ENCODE measurements around the gene PAAF1. TPM values are rescaled to one million over a fixed set of nuclear protein-coding genes. Genes with fewer than 3 reads are reported as not detected.

PAAF1 gene
- total RNA-seq, 1 donor from 2014 or later: 27.5 TPM

DNA sequence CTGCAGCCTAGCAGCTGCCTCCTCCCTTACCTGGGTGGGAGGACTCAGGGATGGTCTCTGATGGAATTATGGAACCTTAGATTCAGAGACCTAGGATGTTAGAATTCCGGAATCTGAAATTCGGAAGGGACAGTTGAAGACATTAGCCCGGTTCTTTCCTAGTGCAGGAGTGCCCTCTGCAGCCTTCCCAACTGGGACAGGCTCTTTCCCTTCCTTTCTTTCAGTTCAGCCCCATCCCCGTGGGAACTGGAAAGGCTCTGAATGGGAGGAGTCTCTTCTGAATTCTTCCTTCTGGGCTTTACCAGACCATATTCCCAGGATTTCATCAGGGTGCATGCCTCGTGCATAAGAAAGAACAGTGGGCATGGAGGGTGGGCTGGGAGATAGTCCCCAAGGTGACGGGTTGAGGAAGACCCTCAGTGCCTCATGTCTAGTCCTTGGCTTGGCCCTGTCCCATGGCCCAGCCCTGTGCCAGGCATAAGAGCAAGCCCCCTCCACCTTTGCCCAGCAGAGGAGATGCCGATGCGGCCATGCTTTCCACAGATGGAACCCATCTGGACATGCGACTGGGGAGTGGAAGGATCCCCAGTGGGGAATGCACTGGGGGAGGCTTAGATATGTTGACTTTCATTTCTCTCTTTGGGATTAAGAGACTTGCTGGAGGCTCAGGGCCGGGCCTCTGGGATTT is 88.4 kb downstream of the PAAF1 start:
- Mint-ChIP-seq H3K27ac (ENCODE audit: unreplicated experiment) (no peak overlapping the region), H3K4me1 (peaks cover 8% of the 10 kb centered on the region), H3K4me3 (no peak overlapping the region), H3K27me3 (ENCODE audit: low read depth) (peaks cover 4% of the 10 kb centered on the region), H3K36me3 (ENCODE audit: low read depth) (no peaks in the 10 kb centered on the region), H3K9me3 (no peaks in the 10 kb centered on the region)
- DNase-seq (ENCODE audit: low read depth, low spot score): no peak
- TF ChIP-seq, protein P1, sequence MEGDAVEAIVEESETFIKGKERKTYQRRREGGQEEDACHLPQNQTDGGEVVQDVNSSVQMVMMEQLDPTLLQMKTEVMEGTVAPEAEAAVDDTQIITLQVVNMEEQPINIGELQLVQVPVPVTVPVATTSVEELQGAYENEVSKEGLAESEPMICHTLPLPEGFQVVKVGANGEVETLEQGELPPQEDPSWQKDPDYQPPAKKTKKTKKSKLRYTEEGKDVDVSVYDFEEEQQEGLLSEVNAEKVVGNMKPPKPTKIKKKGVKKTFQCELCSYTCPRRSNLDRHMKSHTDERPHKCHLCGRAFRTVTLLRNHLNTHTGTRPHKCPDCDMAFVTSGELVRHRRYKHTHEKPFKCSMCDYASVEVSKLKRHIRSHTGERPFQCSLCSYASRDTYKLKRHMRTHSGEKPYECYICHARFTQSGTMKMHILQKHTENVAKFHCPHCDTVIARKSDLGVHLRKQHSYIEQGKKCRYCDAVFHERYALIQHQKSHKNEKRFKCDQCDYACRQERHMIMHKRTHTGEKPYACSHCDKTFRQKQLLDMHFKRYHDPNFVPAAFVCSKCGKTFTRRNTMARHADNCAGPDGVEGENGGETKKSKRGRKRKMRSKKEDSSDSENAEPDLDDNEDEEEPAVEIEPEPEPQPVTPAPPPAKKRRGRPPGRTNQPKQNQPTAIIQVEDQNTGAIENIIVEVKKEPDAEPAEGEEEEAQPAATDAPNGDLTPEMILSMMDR (conservative IDR thresholded peaks at IDR 0.05): no peak

DNA sequence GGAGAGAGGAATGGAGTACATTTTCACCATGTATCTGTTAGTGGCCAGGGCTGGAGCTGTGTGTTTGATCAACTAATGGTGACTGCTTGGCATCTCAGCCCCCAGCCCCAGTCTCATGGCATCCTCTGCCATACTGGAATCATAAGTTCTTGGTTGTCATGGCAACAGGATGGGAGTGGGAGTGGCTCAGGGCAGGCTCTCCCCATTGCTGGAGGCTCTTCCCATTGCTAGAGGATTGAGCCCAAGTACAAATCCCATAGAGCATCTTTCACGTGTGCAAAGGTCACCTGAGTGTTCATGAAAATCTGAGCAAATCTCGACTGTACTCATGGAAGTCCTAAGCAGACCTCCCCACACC is 88.9 kb downstream of the PAAF1 start:
- peaks cover 4% of the 10 kb centered on the region for H3K27me3 Mint-ChIP-seq (ENCODE audit: low read depth)
- no peaks in the 10 kb centered on the region for H3K9me3 Mint-ChIP-seq
- no peak overlapping the region for H3K4me3 Mint-ChIP-seq
- TF ChIP-seq, protein P1 (conservative IDR thresholded peaks at IDR 0.05): no peak
- H3K36me3 Mint-ChIP-seq (ENCODE audit: low read depth): no peaks in the 10 kb centered on the region
- peaks cover 8% of the 10 kb centered on the region for H3K4me1 Mint-ChIP-seq
- no peak for DNase-seq (ENCODE audit: low read depth, low spot score)
- H3K27ac Mint-ChIP-seq (ENCODE audit: unreplicated experiment): peak overlapping the region; percentile 6

DNA sequence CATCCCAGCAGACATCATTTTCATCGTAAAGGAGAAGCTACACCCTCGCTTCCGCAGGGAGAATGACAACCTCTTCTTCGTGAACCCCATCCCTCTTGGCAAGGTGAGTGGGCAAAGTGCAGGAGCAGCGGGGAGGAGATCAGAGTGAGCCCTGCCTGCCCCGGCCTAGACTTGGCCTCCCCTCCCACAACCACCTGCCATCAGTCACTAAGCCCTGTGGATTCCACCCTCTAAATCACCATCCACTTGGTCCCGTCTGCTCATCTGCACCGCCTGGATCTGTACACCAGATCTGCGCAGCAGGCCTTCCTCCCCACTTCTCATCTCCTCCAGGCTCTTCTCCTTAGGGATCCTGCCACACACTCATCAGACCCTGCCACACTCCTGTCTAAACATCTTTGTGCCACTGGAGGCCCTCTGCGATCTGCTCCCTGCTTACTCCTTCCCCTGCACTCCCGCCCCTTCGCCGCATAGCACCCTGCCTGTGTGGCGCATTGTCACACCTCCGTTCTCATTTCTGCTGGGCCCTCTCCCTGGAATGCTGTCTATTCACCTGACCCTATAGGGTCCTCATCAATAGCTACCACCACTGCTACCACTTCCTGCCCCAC is 91.7 kb downstream of the PAAF1 start:
- H3K36me3 Mint-ChIP-seq (ENCODE audit: low read depth): no peaks in the 10 kb centered on the region
- no peaks in the 10 kb centered on the region for H3K9me3 Mint-ChIP-seq
- no peak for DNase-seq (ENCODE audit: low read depth, low spot score)
- H3K4me3 Mint-ChIP-seq: peak overlapping the region; percentile 3
- H3K4me1 Mint-ChIP-seq: peaks cover 8% of the 10 kb centered on the region
- peaks cover 4% of the 10 kb centered on the region for H3K27me3 Mint-ChIP-seq (ENCODE audit: low read depth)
- TF ChIP-seq, protein P1 (conservative IDR thresholded peaks at IDR 0.05): no peak
- H3K27ac Mint-ChIP-seq (ENCODE audit: unreplicated experiment): peak overlapping the region; percentile 19

DNA sequence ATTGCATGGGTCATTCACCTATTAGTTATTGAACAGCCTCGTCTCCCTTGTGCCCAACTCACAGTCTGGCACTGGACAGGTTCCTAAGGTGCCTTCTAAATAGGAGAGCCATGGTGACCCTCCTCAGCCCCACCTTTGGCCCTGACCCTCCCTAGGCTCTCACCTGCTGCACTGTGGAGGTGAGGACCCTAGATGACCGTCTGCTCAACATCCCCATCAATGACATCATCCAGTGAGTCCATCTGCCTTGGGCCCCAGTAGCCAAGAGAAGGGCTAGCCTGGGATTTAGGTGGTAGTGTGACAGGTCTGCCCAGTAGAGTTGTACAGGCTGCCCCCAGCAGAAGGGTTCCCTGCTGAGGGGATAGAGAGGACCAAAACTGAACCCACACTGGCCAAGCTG is 92.3 kb downstream of the PAAF1 start:
- Mint-ChIP-seq H3K27ac (ENCODE audit: unreplicated experiment) (no peak overlapping the region), H3K4me1 (peaks cover 6% of the 10 kb centered on the region), H3K9me3 (no peaks in the 10 kb centered on the region), H3K27me3 (ENCODE audit: low read depth) (peaks cover 4% of the 10 kb centered on the region), H3K4me3 (peak overlapping the region; percentile 3), H3K36me3 (ENCODE audit: low read depth) (no peaks in the 10 kb centered on the region)
- no peak for DNase-seq (ENCODE audit: low read depth, low spot score)
- TF ChIP-seq, protein P1 (conservative IDR thresholded peaks at IDR 0.05): no peak

DNA sequence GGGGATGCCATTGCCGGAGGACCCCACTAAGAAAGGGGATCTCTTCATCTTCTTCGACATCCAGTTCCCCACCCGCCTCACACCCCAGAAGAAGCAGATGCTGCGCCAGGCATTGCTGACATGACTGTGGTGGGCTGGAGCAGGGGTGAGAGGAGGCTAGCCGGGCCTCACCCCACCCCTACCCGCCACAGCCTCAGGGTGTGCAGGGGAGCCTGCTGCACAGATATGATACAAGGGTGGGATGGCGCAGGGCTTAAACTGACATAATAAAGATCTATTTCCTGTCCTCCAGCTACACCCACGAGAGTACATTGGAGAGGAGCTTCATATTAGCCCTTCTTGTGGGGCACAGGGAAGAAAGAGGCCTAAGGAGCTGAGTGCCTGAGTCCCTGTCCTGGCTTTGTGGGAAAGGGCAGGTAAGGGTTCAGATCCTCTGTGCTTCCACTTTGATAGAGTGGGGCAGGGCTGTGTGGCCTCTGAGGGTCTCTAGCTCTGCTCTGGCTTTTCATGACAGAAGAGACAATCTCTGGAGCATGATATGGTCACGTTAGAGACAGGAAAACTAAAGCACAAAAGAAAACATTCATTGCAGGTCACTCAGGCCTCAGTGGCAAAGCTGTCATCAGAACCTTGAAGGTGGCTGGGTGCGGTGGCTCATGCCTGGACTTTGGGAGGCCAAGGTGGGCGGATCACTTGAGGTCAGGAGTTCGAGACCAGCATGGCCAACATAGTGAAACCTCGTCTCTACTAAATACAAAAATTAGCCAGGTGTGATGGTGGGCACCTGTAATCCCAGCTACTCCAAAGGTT is 93.4 kb downstream of the PAAF1 start:
- H3K4me3 Mint-ChIP-seq: peak overlapping the region; percentile 31
- H3K36me3 Mint-ChIP-seq (ENCODE audit: low read depth): peaks cover 8% of the 10 kb centered on the region
- DNase-seq (ENCODE audit: low read depth, low spot score): no peak
- peak overlapping the region; percentile 78 for H3K27ac Mint-ChIP-seq (ENCODE audit: unreplicated experiment)
- TF ChIP-seq, protein P1 (conservative IDR thresholded peaks at IDR 0.05): no peak
- H3K27me3 Mint-ChIP-seq (ENCODE audit: low read depth): peaks cover 4% of the 10 kb centered on the region
- no peaks in the 10 kb centered on the region for H3K4me1 Mint-ChIP-seq
- H3K9me3 Mint-ChIP-seq: no peaks in the 10 kb centered on the region
